GM21529 (cell line): Measurements from ENCODE around the gene RIMS1.
A peak's percentile ranks its signal among the peaks of the same experiment; 100 is the strongest.
"Not testable (repeated sequence)": the region's sequence is repeated elsewhere in the genome, so short reads cannot be mapped to it uniquely, and the experiment has no call there.

Experiments
- ATAC-seq: cut with Tn5 transposase; IDR thresholded peaks from one replicate; pipeline ENCODE4 v1.9.1; 2021; ENCODE audit not compliant: unreplicated experiment

The RIMS1 gene

DNA sequence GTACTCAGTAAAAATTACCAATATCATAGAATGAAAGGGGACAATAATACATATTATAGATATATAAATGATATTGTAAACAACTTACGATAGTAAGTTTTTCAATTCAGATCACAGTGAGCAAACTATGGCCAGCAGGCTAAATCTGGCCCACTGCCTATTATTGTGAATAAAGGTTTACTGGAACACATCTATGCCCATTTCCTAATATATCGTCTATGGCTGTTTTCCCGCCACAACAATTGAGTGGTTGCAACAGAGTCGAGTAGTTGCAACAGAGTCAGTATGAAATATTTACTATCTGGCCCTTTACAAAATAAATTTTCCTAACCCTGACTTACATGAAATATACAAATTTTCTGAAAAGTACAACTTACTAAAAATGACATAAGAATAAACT, 438.2 kb downstream of the RIMS1 start:
- no peak for ATAC-seq

DNA sequence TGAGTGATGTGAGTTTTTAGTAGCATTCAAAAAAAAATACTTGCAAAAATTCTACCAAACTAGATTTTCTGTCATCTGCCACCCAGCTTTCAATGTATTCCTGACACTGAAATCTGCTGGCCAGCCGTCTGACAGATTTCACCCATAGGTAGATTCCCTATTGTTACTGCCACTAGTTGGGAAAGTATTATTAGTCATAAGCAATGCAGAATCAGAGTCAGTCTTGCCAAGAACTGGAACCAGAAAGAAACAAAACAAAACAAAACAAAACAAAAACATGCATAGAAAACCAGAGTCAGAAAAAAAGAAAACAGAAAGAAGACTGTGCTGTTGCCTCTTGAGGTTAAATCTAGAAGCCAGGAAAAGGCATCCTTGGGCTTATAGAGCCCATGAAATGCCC, 442.4 kb downstream of the RIMS1 start:
- no peak for ATAC-seq

DNA sequence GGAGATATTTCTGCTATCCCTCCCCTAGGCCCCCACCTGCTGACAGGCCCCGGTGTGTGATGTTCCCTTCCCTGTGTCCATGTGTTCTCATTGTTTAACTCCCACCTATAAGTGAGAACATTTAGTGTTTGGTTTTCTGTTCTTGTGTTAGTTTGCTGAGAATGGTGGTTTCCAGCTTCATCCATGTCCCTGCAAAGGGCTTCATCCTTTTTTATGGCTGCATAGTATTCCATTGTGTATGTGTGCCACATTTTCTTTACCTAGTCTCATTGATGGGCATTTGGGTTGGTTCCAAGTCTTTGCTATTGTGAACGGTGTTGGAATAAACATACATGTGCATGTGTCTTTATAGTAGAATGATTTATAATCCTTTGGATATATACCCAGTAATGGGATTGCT, 448.9 kb downstream of the RIMS1 start:
- ATAC-seq = not testable (repeated sequence)

DNA sequence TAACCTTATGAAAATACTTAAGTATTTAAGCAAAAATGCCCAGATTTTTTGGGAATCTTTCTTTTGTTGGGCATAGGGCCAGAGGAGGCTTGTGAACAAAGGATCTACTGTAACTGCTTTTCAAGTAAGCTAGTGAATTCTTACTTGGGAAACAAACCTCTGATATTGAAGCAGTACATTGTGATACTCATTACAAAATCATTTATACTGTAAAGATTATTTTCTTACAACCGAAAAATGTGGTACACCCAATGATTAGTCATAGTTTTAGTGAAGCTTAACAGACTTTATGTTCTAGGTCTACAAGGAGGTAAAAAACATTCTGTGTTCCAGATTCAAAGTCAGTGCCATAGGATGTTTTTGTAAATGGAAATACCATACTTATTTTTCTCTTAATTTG, 462.6 kb downstream of the RIMS1 start:
- ATAC-seq = no peak

DNA sequence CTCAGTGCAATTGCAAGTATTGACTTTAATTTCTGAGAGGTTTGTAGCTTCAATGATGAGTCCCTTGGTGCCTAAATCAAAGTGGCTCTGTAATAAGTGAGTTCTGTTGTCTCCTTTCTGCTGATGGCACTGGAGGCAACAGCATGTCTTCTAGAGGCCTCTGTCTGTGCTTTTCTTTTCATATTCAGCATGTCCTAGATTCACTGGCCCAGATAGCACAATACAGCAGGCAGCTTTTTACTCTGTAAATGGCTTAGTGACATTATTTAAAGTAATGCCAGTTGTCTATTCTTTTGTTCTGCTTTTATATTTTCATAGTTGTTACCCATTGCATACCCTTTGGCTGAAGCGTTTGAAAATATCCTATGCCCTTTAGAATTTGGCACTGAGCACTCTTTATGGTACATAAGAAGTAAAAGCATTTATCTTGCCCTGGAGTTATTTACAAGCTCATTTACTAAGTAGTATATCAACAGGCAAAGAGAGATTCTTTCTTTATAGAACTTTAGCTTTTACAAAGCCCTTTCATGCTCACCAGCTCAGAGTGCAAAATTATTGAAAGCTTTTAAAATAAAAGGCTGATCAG, 464.0 kb downstream of the RIMS1 start:
- ATAC-seq = no peak

DNA sequence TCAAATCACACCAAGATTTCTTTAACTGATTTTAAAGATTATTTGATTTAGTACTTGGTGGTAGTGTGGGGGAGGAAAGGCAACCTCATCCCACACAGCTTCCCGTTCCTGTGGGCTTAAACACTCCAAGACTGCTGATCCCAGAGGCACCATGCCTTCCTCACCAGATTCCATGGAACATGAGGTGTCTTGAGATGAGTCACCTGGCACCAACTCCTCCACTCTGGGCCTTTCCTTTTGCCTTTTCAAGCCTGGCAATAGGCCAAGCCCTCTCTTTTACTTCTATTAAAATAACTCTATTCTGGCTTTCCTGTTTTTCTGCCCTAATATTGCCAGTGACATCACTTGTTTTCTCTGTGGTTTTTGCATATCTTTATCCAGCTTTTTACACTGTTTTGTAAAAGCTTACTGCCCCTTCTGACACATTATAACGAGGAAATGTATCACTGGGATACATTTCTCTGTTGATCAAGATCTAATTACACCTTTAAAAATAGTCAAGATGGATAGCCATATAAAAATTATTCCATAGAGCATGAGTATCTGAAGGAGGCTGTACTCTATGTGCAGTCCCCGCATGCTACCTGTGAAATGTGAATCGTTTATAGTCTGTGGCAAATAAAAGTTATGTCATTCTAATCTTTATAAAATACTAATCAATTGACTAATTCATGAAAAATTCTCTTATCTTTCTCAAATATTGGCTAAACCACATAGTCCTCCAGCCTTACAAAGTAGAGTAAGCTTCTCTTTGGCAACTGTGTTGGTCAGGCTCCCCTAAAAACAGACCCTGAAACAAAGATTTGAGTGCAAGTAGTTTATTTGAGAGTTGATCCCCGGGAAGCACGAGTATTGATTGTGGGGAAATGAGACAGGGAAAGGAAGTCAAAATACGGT, 477.7 kb downstream of the RIMS1 start:
- no peak for ATAC-seq

DNA sequence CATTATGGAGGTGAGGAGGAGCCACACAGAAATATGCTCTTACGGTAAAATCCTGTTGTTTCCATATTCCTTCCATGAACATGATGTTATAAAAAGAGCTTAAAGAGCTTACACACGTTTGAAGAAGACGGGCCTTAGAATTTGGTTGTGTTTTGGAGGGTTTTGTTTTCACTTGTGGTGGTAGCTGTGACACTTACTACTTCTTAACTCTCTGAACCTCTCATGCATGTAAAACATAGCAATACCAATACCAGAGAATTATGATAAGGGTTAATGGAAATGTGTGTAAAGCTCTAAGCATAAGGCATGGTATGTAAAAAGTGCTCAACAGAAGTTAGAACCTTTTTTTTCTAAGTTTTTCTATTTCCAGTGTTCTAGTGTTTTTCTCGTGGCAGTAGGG, 479.4 kb downstream of the RIMS1 start:
- ATAC-seq = no peak

DNA sequence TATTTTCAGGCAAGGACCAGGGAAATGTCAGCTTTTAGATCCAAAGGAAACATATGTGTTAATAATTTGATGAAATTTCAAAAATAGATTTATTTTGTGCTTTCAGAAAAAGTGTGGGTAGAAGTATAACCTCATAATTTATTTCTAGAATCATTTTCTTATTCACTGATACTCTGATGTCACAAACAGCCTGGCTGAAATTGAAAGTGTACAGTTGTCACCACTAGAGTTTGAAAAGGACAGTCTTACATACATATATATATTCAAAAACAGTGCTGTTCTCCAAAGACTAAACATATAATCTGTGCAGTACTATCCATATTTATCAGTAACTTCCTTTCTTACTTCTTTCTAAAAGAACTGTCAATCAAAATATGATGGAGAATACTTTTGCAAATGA, 481.1 kb downstream of the RIMS1 start:
- ATAC-seq = peak; percentile 43

DNA sequence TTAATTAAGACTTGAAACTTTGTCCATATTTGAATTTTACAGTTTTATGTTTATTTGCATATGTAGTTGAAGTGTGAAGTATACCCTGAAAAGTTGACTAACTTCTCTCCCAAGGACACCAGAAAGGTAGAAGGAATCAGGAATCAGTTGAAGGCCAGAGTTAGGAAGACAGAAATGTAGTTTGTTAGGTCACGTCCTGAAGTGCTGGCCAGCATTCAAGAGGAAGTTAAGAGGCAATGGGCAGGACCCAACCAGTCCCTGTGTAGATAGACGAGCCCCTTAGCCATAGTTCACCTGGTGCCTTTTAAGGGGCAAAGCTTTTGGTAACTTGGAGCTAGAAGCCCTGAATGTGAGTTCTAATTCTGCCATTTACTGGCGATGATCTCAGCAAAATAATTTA, 485.1 kb downstream of the RIMS1 start:
- ATAC-seq = no peak

DNA sequence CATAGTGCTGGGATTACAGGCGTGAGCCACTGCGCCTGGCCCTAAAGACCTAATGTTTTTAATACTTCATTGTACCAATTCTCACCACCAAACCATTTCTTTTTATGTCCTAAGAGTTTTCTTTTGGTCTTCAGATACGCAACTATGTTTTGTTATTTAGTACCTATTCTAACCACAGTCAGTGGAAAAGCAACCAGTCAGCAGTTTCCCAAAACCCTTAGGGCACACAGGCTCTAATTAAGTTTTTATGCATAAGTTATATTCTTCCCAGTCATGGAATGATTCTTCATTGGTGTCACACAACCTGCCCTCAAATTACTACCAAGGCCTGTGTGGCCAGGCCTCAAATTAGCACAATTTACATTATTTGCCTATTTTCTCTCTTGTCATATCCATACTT, 487.8 kb downstream of the RIMS1 start:
- ATAC-seq = no peak

DNA sequence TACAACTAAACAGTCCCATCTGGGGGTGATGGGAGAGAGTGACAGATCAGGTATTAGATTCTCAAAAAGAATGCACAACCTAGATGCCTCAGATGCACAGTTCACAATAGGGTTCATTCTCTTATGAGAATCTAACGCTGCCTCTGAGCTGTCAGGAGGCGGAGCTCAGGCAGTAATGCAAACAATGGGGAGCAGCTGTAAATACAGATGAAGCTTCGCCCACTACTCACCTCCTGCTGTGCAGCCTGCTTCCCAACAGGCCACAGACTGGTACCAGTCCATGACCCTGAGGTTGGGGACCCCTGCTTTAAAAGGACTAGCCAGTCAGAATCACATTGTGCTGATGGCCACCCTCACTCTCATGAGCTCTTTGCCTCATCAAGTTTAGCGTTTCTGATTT, 488.5 kb downstream of the RIMS1 start:
- no peak for ATAC-seq

DNA sequence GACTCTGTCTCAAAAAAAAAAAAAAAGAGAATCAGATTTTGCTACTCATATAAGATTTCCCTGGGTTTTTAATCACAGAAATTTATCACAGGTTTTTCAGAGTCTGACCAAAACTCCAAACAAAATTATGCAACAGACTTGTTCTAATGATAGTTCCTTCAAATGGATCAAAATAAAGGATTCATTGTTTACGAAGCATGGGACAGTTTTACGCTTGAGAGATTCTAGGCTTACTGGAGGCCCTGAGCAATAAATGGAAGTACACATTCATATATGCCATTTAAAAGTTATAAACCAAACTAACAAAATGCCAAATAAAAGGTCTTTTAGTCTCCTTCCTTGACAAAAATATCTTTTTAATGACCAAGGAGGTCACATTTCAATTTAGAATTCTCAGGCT, 490.4 kb downstream of the RIMS1 start:
- ATAC-seq = no peak

DNA sequence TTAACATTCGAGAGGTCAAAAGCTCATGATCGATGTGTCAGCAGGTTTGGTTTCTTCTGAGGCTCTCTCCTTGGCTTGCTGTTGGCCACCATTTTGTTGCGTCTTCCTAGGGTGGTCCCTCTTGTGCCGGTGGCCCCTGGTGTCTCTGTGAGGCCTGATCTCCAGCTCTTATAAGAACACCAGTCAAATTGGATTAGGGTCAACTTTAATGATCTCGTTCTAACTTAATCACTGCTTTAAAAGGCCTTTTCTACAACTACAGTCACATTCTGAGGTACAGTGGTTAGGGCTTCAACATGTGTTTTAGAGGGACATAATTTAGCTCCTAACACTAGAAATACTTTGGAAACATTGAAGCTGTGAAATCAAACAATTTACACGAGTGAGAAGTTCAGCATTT, 494.7 kb downstream of the RIMS1 start:
- no peak for ATAC-seq

DNA sequence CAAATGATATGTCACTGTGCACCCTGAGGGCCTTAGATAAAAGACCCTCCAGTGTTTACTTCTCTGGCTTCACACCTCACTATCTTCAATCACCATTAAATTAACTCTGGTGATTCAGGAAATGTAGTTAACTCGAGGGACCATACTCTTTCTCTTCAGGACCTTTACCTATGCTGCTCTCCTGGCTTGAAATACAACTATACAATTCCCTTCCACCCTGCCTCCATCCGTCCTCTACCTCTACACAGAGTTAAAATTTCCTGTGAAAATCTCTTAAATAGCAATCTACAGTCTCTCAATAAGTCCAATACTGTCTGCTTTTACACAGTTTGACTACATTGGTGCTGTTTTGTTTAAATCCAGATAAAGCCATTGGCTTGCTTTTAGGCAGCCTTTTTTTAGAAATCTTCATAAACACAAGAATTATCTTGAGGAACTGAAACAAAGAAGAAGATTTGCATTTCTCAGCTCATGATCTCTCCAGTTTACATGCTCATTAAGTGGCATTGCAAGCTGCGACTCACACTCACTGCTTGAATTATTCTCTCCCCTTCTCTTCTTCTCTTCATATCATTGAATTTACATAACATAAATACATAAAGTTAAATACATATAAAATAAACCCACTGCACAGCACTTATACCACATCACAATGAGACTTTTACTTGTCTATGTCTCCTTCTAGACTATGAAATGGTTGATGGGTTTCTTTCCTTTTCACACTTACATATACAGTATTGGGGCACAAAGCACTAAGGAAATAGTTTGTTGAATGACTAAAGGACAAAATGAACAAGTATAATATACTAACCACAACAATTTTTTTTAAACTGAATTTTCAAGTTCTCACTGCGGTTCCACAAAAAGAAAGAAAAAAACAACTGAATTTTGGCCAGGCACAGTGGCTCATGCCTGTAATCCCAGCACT, 496.5 kb downstream of the RIMS1 start:
- peak; percentile 97 for ATAC-seq

DNA sequence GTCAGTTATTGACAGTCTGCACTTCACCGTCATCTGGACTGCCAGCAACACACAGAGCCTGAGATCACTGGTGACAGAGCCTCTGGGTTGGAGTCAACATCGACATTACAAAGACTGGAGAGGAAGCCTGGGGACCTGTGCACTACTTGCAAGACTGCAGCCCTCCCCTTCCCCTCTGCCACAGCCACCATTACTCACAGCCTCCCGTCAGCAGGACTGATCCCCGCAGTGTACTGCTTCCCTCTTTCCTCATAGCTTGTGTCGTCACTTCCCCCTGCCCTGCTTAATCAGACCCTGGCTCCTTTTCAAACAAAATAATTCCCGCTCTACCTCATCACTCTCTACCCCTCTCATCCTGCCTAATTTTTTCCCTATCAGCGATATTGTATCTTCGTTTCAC, 500.0 kb downstream of the RIMS1 start:
- no peak for ATAC-seq

DNA sequence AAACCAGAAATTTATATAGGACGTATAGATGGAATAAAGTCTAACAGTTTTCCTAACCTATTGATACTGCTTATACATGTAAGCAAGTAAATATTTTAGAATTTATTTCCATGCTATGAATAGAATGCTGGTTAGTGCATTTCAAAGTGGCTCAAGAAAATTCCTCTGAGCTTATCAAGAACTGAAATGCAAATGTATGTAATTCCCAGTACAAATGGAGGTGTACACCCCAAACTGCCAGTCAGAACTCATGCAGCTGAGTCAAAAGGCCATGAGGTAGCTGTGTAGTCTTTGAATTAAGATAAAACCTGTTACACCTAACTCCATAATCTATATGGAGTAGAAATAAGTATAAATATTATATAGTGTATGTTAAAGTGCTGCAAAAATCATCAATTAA, 503.3 kb downstream of the RIMS1 start:
- ATAC-seq = no peak

DNA sequence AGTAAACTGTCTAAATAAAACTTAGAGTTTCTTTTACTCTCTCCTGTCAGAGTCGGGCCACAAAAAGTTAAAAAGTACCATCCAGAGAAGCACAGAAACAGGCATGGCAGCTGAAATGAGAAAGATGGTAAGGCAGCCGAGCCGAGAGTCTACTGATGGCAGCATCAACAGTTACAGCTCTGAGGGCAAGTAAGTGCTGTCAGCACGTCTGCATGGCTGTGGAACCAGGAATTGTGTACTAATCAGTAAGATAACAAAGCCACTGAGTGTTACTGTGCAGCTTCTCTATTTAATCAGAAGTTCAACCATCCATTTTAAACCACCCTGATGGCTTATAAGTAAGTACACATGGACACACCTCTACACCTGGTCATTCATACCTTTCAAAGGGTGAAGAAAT, 504.2 kb downstream of the RIMS1 start:
- no peak for ATAC-seq

DNA sequence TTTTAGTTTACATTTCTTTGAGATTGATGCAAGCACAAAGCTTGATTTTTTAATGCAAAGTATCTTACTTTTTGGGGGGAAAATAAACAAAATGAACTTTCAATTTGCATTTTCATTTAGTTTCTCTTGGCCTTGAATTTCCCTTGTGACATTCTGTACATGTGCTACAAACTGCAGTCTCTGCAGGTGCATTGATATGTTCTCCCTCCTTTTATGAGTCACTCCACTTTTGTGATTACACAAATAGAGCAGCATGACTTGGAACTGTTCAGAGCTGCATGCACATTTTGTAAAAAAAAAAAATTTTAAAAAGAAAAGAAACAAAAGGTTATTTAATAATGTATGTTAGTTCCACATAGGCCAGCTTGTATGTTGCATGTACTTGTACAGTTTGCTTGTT, 515.5 kb downstream of the RIMS1 start:
- no peak for ATAC-seq

DNA sequence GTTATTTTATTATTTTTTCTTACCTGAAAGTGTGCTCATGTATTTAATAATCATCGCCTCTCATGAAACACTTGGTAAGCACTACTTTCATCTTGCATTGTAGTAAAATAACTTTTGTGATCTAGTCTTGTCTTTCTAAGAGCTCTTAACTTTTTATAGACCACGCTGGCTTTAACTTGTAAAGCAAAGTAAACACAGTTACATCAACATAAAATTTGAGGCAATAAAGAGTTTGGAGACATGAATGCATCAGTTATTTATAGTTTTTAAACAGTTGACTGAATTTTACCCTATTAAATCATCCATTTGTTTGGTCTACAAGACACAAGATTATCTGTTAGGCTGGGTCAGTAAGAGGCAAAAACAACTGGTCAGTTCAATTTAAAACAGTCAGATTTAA, 517.1 kb downstream of the RIMS1 start:
- ATAC-seq = no peak

DNA sequence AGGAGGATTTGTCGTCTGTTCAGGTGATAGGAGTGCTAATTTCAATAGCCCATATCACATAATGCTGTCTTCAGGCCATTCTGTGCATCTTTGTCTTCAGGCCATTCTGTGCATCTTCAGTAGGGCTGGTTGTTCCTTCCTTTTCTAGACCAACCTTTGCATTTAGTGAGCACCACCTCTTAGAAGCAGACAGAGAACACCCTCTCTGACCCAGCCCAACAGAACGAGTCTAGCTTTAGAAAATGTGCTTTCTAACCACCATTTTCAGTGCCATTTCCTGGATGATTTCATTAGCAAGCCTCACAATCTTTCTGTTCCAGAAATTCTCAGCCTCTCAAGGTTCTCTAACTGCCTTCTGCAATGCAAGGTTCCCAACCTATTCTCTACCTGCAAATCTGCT, 520.2 kb downstream of the RIMS1 start:
- peak; percentile 73 for ATAC-seq

DNA sequence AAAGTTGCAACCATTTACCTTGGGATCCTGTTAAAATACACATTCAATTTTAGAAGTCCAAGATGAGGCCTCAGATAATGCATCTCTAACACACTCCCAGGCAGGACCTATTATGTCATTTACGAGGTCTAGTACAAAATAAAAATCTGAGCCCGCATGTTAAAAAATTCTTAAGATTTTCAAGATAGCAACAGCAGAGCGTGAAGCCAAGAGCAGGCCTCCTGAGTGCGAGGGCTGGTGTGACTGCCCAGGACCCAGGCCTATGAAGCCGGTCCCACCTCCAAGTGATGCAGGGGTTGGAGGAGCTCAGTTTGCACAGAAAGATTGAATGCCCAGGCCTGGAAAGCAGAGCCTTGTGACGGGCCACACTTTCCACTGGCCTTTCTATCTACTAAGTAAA, 524.4 kb downstream of the RIMS1 start:
- no peak for ATAC-seq
